Activated CD4-positive, alpha-beta T cell treated with anti-CD3 and anti-CD28 coated beads, Interleukin-2, amount 10 ng/mL, durations not matched to agents 7 days and 5 days (primary cell): ENCODE data around the gene MKKS. TPM values are rescaled to one million over a fixed set of nuclear protein-coding genes. Genes with fewer than 3 reads are reported as not detected.
A peak's percentile ranks its signal among the peaks of the same experiment; 100 is the strongest.

Experiments
- CTCF ChIA-PET: fragments of 350-600 bp; sonication (Branson Sonifier 250); formaldehyde crosslinking; loops from one replicate; lab custom pipeline; 2021; ENCODE audit warnings: antibody characterized with exemption; lab: Charles Lee
- POLR2A ChIA-PET: fragments of 350-600 bp; sonication (Branson Sonifier 250); formaldehyde crosslinking; loops from one replicate; lab custom pipeline; 2021; ENCODE audit warnings: antibody characterized with exemption; lab: Charles Lee
- DNase-seq: peaks from one replicate; pipeline ENCODE4 v3.0.0-alpha.2; 2020
- H3K27ac Mint-ChIP-seq: one replicate; pipeline ENCODE4 v1.8.0; 2021; ENCODE audit warnings: mild to moderate bottlenecking, moderate library complexity, mixed read lengths
- H3K27me3 Mint-ChIP-seq: one replicate; pipeline ENCODE4 v1.8.0; 2021; ENCODE audit warnings: mixed read lengths
- H3K36me3 Mint-ChIP-seq: one replicate; pipeline ENCODE4 v1.8.0; 2021; ENCODE audit warnings: low read depth, mixed read lengths
- H3K4me1 Mint-ChIP-seq: one replicate; pipeline ENCODE4 v1.8.0; 2021; ENCODE audit warnings: mixed read lengths
- H3K4me3 Mint-ChIP-seq: one replicate; pipeline ENCODE4 v1.8.0; 2021; ENCODE audit warnings: mild to moderate bottlenecking, moderate library complexity, mixed read lengths
- H3K9me3 Mint-ChIP-seq: one replicate; pipeline ENCODE4 v1.8.0; 2021; ENCODE audit warnings: mixed read lengths
- total RNA-seq, 2 experiments: library from RNA; stranded (reverse); gene quantifications; one replicate each; pipeline ENCODE4 v1.2.3, GENCODE V29; 2021

The MKKS gene
- 1 to 10 TPM; 9.1 to 9.4 TPM for total RNA-seq

- Mint-ChIP-seq H3K27ac (peak within 1 kb of the TSS; percentile 98), H3K36me3 (peaks cover 15% of the 10 kb centered on the region), H3K4me3 (peak within 1 kb of the TSS; percentile 92), H3K4me1 (peaks cover 67% of the 10 kb centered on the region), H3K27me3 (no peaks in the 10 kb centered on the region), H3K9me3 (no peaks in the 10 kb centered on the region)
- DNase-seq, result peak; percentile 86
- POLR2A ChIA-PET, result interaction anchor here (0.6 to 1.2 kb wide), 4 partner anchors 15 to 241 kb away, joined by 3 to 5 read pairs (median 4); no protein-coding TSS in a partner anchor
- CTCF ChIA-PET, result interaction anchor here (0.8 to 1.9 kb wide), 9 partner anchors 9 to 160 kb away, joined by 3 to 9 read pairs (median 4); no protein-coding TSS in a partner anchor
Observed at GRCh38 chr20:10433623-10434466, at the start of gene MKKS. TSS of gene MKKS (minus strand) at chr20:10434222. CDS start at chr20:10413514, 20,708 bp downstream.

- Mint-ChIP-seq H3K9me3 (no peaks in the 10 kb centered on the region), H3K4me1 (no peaks in the 10 kb centered on the region), H3K36me3 (no peaks in the 10 kb centered on the region), H3K27me3 (no peaks in the 10 kb centered on the region), H3K27ac (no peak overlapping the region), H3K4me3 (no peak overlapping the region)
- POLR2A ChIA-PET, result no interaction called here
- CTCF ChIA-PET, result no interaction called here
- DNase-seq, result no peak
Observed at GRCh38 chr20:10483691-10484090, 49.7 kb upstream of the MKKS start.

GRCh38 chr20:10481676-10482075, 47.7 kb upstream of the MKKS start:
- Mint-ChIP-seq H3K36me3 (no peaks in the 10 kb centered on the region), H3K27ac (no peak overlapping the region), H3K27me3 (no peaks in the 10 kb centered on the region), H3K4me3 (no peak overlapping the region), H3K9me3 (no peaks in the 10 kb centered on the region), H3K4me1 (no peaks in the 10 kb centered on the region)
- POLR2A ChIA-PET, result no interaction called here
- CTCF ChIA-PET, result no interaction called here
- DNase-seq, result no peak

- CTCF ChIA-PET, result interaction anchor here (0.6 to 1.5 kb wide), 2 partner anchors 28 to 46 kb away, joined by 3 read pairs; no protein-coding TSS in a partner anchor
- DNase-seq, result no peak
- Mint-ChIP-seq H3K27me3 (no peaks in the 10 kb centered on the region), H3K4me3 (no peak overlapping the region), H3K9me3 (no peaks in the 10 kb centered on the region), H3K27ac (no peak overlapping the region), H3K4me1 (peaks cover 8% of the 10 kb centered on the region), H3K36me3 (no peaks in the 10 kb centered on the region)
- POLR2A ChIA-PET, result interaction anchor here (0.6 kb wide), 1 partner anchor 26 kb away, joined by 4 read pairs; no protein-coding TSS in a partner anchor
Observed at GRCh38 chr20:10478930-10479329, 44.9 kb upstream of the MKKS start.

GRCh38 chr20:10478205-10478604, 44.2 kb upstream of the MKKS start:
- POLR2A ChIA-PET, result interaction anchor here (0.6 kb wide), 1 partner anchor 25 kb away, joined by 4 read pairs; no protein-coding TSS in a partner anchor

GRCh38 chr20:10476319-10476724, 42.3 kb upstream of the MKKS start:
- no peak overlapping the region for H3K27ac Mint-ChIP-seq
- no peak for DNase-seq
- H3K9me3 Mint-ChIP-seq, result no peaks in the 10 kb centered on the region
- H3K4me1 Mint-ChIP-seq, result peaks cover 8% of the 10 kb centered on the region
- no peaks in the 10 kb centered on the region for H3K27me3 Mint-ChIP-seq
- no peak overlapping the region for H3K4me3 Mint-ChIP-seq
- ChIA-PET CTCF (interaction anchor here (0.7 to 1.1 kb wide), 2 partner anchors 11 to 60 kb away, joined by 3 to 5 read pairs; no protein-coding TSS in a partner anchor), POLR2A (no interaction called here)
- no peaks in the 10 kb centered on the region for H3K36me3 Mint-ChIP-seq

More at GRCh38 chr20:10478205-10478604, 44.2 kb upstream of the MKKS start:
- H3K4me1 Mint-ChIP-seq, result peaks cover 8% of the 10 kb centered on the region
- no peak overlapping the region for H3K4me3 Mint-ChIP-seq
- no peak overlapping the region for H3K27ac Mint-ChIP-seq
- no peaks in the 10 kb centered on the region for H3K36me3 Mint-ChIP-seq
- H3K9me3 Mint-ChIP-seq, result no peaks in the 10 kb centered on the region
- CTCF ChIA-PET, result interaction anchor here (0.6 to 1.5 kb wide), 2 partner anchors 29 to 46 kb away, joined by 3 read pairs; no protein-coding TSS in a partner anchor
- H3K27me3 Mint-ChIP-seq, result no peaks in the 10 kb centered on the region
- no peak for DNase-seq

GRCh38 chr20:10475225-10475624, 41.2 kb upstream of the MKKS start:
- CTCF ChIA-PET, result interaction anchor here (0.9 kb wide), 1 partner anchor 15 kb away, joined by 4 read pairs; no protein-coding TSS in a partner anchor
- no peaks in the 10 kb centered on the region for H3K27me3 Mint-ChIP-seq
- H3K4me1 Mint-ChIP-seq, result peaks cover 8% of the 10 kb centered on the region
- H3K4me3 Mint-ChIP-seq, result no peak overlapping the region
- POLR2A ChIA-PET, result no interaction called here
- DNase-seq, result no peak
- H3K36me3 Mint-ChIP-seq, result no peaks in the 10 kb centered on the region
- H3K27ac Mint-ChIP-seq, result no peak overlapping the region
- no peaks in the 10 kb centered on the region for H3K9me3 Mint-ChIP-seq

- Mint-ChIP-seq H3K27me3 (no peaks in the 10 kb centered on the region), H3K4me1 (peaks cover 12% of the 10 kb centered on the region), H3K4me3 (no peak overlapping the region), H3K9me3 (no peaks in the 10 kb centered on the region), H3K36me3 (no peaks in the 10 kb centered on the region), H3K27ac (no peak overlapping the region)
- no peak for DNase-seq
- ChIA-PET CTCF (interaction anchor here (0.9 kb wide), 1 partner anchor 16 kb away, joined by 4 read pairs; no protein-coding TSS in a partner anchor), POLR2A (no interaction called here)
Observed at GRCh38 chr20:10474606-10475184, 40.7 kb upstream of the MKKS start.

- CTCF ChIA-PET, result no interaction called here
- H3K36me3 Mint-ChIP-seq, result no peaks in the 10 kb centered on the region
- H3K4me1 Mint-ChIP-seq, result peaks cover 24% of the 10 kb centered on the region
Observed at GRCh38 chr20:10472871-10473270, 38.8 kb upstream of the MKKS start.

GRCh38 chr20:10470276-10470675, 36.3 kb upstream of the MKKS start:
- ChIA-PET CTCF (no interaction called here), POLR2A (no interaction called here)
- Mint-ChIP-seq H3K27ac (no peak overlapping the region), H3K4me3 (no peak overlapping the region), H3K9me3 (no peaks in the 10 kb centered on the region), H3K27me3 (no peaks in the 10 kb centered on the region), H3K4me1 (peaks cover 17% of the 10 kb centered on the region), H3K36me3 (no peaks in the 10 kb centered on the region)
- DNase-seq, result no peak

More at GRCh38 chr20:10472871-10473270, 38.8 kb upstream of the MKKS start:
- DNase-seq, result no peak
- H3K27me3 Mint-ChIP-seq, result no peaks in the 10 kb centered on the region
- no peaks in the 10 kb centered on the region for H3K9me3 Mint-ChIP-seq
- H3K27ac Mint-ChIP-seq, result no peak overlapping the region
- POLR2A ChIA-PET, result no interaction called here
- no peak overlapping the region for H3K4me3 Mint-ChIP-seq

GRCh38 chr20:10469599-10469998, 35.6 kb upstream of the MKKS start:
- Mint-ChIP-seq H3K36me3 (peaks cover 2% of the 10 kb centered on the region), H3K9me3 (no peaks in the 10 kb centered on the region), H3K4me1 (peaks cover 17% of the 10 kb centered on the region), H3K27me3 (no peaks in the 10 kb centered on the region), H3K27ac (no peak overlapping the region), H3K4me3 (no peak overlapping the region)
- ChIA-PET POLR2A (no interaction called here), CTCF (no interaction called here)
- peak; percentile 44 for DNase-seq

GRCh38 chr20:10469056-10469455, 35.0 kb upstream of the MKKS start:
- CTCF ChIA-PET, result interaction anchor here (1.3 kb wide), 1 partner anchor 9 kb away, joined by 3 read pairs; no protein-coding TSS in a partner anchor
- peaks cover 2% of the 10 kb centered on the region for H3K36me3 Mint-ChIP-seq
- no peak overlapping the region for H3K4me3 Mint-ChIP-seq
- H3K27me3 Mint-ChIP-seq, result no peaks in the 10 kb centered on the region
- no peak for DNase-seq
- H3K4me1 Mint-ChIP-seq, result peaks cover 17% of the 10 kb centered on the region
- H3K27ac Mint-ChIP-seq, result no peak overlapping the region
- H3K9me3 Mint-ChIP-seq, result no peaks in the 10 kb centered on the region
- POLR2A ChIA-PET, result no interaction called here
